K562 (cell line): ENCODE measurements around the gene FBN3.
"Not testable (repeated sequence)": the region's sequence is repeated elsewhere in the genome, so short reads cannot be mapped to it uniquely, and the experiment has no call there.

ENCODE experiments used
- ATF3 ChIP-seq, 2 experiments: fragments of 450-650 bp in 1 of 2; sonication (generic) in 1 of 2; formaldehyde crosslinking in 1 of 2; IDR thresholded peaks in 1 of 2; conservative IDR thresholded peaks in 1 of 2; 2 replicates each; pipeline versions ENCODE4 v1.6.1 to v1.8.1; 2016 to 2023; ENCODE audit warnings: mild to moderate bottlenecking in 2 of 2, moderate library complexity in 2 of 2, inconsistent platforms in 1 of 2, missing genetic modification reagents in 1 of 2
- CBFB ChIP-seq: sonication (generic); formaldehyde crosslinking; IDR thresholded peaks from 2 replicates; pipeline ENCODE4 v1.4.0; 2020; ENCODE audit warnings: mild to moderate bottlenecking, missing genetic modification reagents
- CTCF ChIP-seq, 3 experiments: IDR thresholded peaks in 2 of 3; conservative IDR thresholded peaks in 1 of 3; 2 replicates each; pipeline ENCODE4 v1.5.1; 2011 to 2012; ENCODE audit warnings: low read length in 3 of 3, mild to moderate bottlenecking in 3 of 3, control low read depth in 2 of 3, improper control_type of control experiment in 1 of 3, inconsistent platforms in 1 of 3, low read depth in 1 of 3, mixed read lengths in 1 of 3, moderate library complexity in 1 of 3; ENCODE audit not compliant: insufficient read depth in 2 of 3
- FOXA1 ChIP-seq: fragments of 450-650 bp; IDR thresholded peaks from 2 replicates; pipeline ENCODE4 v1.6.1; 2016; ENCODE audit warnings: mild to moderate bottlenecking, borderline replicate concordance
- IRF9 ChIP-seq: fragments of 450-650 bp; IDR thresholded peaks from 2 replicates; pipeline ENCODE4 v1.6.1; 2016; ENCODE audit warnings: missing biosample characterization, missing genetic modification characterization
- KAT7 ChIP-seq: sonication (generic); formaldehyde crosslinking; IDR thresholded peaks from 2 replicates; pipeline ENCODE4 v1.8.0; 2022; ENCODE audit warnings: missing genetic modification reagents, mild to moderate bottlenecking, borderline replicate concordance
- KLF13 ChIP-seq: fragments of 450-650 bp; IDR thresholded peaks from 2 replicates; pipeline ENCODE4 v1.6.1; 2016; ENCODE audit warnings: missing genetic modification characterization, low read depth, mild to moderate bottlenecking, missing compliant biosample characterization, moderate library complexity, borderline replicate concordance
- POLR2A ChIP-seq: fragments of 450-650 bp; conservative IDR thresholded peaks from 2 replicates; pipeline ENCODE4 v1.6.1; 2016
- SMC3 ChIP-seq: conservative IDR thresholded peaks from 2 replicates; pipeline ENCODE4 v1.6.1; 2011; ENCODE audit warnings: low read depth, low read length, improper control_type of control experiment; ENCODE audit not compliant: insufficient read depth
- ZBTB26 ChIP-seq: fragments of 450-650 bp; formaldehyde crosslinking; IDR thresholded peaks from 2 replicates; pipeline ENCODE4 v1.4.0; 2022; ENCODE audit warnings: missing genetic modification characterization
- ZNF24 ChIP-seq: fragments of 450-650 bp; IDR thresholded peaks from 2 replicates; pipeline ENCODE4 v1.6.1; 2016

- not testable (repeated sequence) for TF ChIP-seq CTCF (IDR thresholded peaks at IDR 0.05 in 2 of 3, conservative IDR thresholded peaks at IDR 0.05 in 1 of 3; ENCODE audit: insufficient read depth in 2 of 3, low read depth in 1 of 3, low read length in 3 of 3); KLF13; ZNF24; CBFB; SMC3; KAT7 (CRISPR knock-in tag); FOXA1; ZBTB26 (CRISPR knock-in tag)
- peak; percentile 71 for TF ChIP-seq POLR2A
- peak; percentile 17; the same call in 1 of the 2 replicates for TF ChIP-seq IRF9 (tag)
- TF ChIP-seq ATF3 (IDR thresholded peaks at IDR 0.05): 0 out of 2 replicates have a peak, but pooled peaks have one; percentile 16
- peak; percentile 48; the same call in 1 of the 2 replicates for TF ChIP-seq ATF3 (CRISPR knock-in tag; conservative IDR thresholded peaks at IDR 0.05)
Observed at GRCh38 chr19:8033287-8034177, 115.9 kb downstream of the FBN3 start.
